Measurements from ENCODE around the gene LMLN.

DNA sequence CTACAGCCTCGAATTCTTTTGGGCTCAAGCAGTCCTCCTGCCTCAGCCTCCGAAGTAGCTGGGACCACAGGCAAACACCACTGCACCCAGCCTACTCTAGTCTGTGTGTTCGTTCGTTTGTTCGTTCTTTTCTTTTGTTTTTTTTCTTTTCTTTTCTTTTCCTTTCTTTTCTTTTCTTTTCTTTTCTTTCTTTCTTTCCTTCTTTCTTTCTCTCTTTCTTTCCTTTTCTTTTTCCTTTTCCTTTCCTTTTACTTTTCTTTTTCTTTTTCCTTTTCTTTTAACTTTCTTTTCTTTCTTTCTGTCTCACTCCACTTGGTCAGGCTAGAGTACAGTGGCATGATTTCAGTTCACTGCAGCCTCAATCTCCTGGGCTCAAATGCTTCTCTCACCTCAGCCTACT, 36.8 kb downstream of the LMLN start:
- TF ChIP-seq, protein P1, sequence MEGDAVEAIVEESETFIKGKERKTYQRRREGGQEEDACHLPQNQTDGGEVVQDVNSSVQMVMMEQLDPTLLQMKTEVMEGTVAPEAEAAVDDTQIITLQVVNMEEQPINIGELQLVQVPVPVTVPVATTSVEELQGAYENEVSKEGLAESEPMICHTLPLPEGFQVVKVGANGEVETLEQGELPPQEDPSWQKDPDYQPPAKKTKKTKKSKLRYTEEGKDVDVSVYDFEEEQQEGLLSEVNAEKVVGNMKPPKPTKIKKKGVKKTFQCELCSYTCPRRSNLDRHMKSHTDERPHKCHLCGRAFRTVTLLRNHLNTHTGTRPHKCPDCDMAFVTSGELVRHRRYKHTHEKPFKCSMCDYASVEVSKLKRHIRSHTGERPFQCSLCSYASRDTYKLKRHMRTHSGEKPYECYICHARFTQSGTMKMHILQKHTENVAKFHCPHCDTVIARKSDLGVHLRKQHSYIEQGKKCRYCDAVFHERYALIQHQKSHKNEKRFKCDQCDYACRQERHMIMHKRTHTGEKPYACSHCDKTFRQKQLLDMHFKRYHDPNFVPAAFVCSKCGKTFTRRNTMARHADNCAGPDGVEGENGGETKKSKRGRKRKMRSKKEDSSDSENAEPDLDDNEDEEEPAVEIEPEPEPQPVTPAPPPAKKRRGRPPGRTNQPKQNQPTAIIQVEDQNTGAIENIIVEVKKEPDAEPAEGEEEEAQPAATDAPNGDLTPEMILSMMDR (IDR thresholded peaks at IDR 0.05), result no peak
- TF ChIP-seq RFX5 (IDR thresholded peaks at IDR 0.05) (no peak), RAD21 (conservative IDR thresholded peaks at IDR 0.05 in 1 of 2, IDR thresholded peaks at IDR 0.05 in 1 of 2) (no peak), CBX2 (IDR thresholded peaks at IDR 0.05; ENCODE audit: borderline replicate concordance, low read depth) (no peak)

Data from A549 (cell line).